HG02798 (cell line): ENCODE results near the gene CEP89.
"Not testable (repeated sequence)": the region's sequence is repeated elsewhere in the genome, so short reads cannot be mapped to it uniquely, and the experiment has no call there.

Source experiments
- ATAC-seq: cut with Tn5 transposase; IDR thresholded peaks from one replicate; pipeline ENCODE4 v1.9.1; 2021; ENCODE audit warnings: mild to moderate bottlenecking; ENCODE audit not compliant: unreplicated experiment, poor library complexity

The CEP89 gene

GRCh38 chr19:32857584-32857983, 114.2 kb downstream of the CEP89 start:
- no peak for ATAC-seq

- ATAC-seq, result not testable (repeated sequence)
Observed at GRCh38 chr19:32856818-32857217, 114.9 kb downstream of the CEP89 start.

- ATAC-seq, result no peak
Observed at GRCh38 chr19:32852216-32852615, 119.5 kb downstream of the CEP89 start.

- ATAC-seq, result not testable (repeated sequence)
Observed at GRCh38 chr19:32848035-32848434, 123.7 kb downstream of the CEP89 start.

DNA sequence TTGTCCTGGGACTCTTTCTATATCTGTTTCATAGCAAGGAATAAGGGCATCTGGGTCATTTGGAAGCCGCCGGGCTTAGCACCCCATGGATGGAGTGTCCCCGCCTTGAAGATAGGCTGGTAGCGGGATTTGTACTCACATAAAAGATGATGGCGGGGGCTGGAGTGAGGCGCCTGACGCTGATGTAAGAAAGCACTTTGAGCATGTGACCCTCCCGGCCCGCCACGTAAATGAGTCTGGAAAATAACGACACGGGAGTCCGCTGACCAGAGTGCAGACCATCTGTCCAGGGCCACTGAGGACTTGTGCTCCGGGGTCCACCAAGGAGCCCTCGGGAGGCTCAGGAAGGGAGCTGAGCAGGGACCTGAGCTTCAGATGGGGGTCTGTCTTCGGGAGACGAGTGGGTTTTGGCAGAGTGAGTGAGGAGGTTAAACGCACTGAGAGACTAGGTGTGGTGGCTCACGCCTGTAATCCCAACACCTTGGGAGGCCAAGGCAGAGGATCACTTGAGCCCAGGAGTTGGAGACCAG, 128.0 kb downstream of the CEP89 start:
- no peak for ATAC-seq

- ATAC-seq, result no peak
Observed at GRCh38 chr19:32842061-32842460, 129.7 kb downstream of the CEP89 start.

DNA sequence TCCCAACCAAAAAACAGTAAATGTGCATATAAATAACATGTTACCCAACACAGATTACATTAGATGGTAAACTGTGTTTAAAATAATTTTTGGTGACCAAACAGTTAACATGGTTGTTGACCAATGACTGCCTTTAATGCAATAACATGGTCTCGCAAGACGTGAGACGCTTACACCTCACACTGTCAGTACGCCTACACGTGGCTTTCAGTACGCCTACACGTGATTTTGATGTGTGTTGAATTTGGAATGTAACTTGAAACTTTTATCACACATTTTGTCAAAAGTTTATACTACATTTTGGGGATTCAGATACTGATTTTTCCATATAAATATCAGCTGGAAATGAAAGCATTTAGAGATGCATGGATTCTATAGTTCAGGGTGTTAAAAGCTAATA, 134.2 kb downstream of the CEP89 start:
- ATAC-seq, result no peak

DNA sequence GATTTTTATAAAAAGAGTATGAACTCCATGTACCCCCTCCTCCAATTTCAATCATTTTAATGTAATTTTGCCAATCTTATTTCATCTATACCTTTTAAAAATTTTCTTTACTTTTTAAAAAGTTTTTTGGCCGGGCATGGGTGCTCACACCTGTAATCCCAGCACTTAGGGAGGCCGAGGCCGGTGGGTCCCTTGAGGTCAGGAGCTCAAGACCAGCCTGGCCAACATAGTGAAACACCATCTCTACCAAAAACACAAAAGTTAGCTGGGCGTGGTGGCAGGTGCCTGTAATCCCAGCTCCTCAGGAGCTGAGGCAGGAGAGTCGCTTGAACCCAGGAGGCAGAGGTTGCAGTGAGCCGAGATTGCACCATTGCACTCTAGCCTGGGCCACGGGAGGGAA, 138.4 kb downstream of the CEP89 start:
- ATAC-seq, result not testable (repeated sequence)

GRCh38 chr19:32832825-32833224, 138.9 kb downstream of the CEP89 start:
- ATAC-seq, result not testable (repeated sequence)

- ATAC-seq, result not testable (repeated sequence)
Observed at GRCh38 chr19:32832094-32832493, 139.7 kb downstream of the CEP89 start.

DNA sequence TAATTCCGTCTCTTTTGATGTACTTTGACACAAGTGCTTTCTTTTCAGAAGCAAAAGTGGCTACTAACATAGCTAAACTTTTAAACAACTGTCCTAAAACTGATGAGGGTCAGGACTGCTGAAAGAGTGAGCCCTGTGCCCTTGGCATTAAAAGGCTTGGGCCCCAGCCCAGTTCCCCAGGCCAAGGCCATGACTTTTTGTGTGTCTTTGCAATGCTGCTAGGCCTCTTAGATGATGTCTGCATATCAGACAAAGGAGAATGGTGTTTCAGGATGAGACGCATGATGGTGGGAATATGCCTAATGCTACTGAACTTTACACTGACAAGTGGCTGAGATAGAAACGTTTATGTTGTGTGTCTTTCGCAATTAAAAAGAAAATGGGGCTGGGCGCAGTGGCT, 140.1 kb downstream of the CEP89 start:
- ATAC-seq, result no peak

GRCh38 chr19:32830231-32831014, 141.3 kb downstream of the CEP89 start:
- no peak for ATAC-seq

DNA sequence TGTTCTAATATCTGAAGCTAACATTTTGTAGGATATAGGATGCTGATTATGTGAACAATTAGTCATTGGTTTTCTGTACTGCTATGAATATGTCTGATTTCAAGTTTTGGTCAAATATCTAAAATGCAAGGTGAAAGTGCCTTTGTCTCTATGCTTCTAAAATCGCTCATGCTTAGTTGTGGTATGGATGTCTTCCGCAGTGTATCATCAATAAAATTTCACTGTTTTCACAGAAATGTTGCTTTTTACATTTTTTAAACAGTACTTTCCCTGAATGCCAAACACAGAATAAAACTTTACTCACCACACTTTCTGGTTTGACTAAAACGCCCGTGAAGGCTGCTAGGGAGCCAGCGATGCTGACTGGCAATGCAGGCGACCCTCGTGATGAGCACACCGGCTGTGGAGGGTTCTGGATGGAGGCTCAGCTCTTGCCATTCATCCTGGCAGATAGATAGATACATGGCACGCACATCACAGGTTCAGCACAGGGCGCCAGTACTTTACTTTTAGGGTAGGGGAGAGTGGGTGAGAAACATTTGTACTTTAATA, 142.3 kb downstream of the CEP89 start:
- no peak for ATAC-seq

DNA sequence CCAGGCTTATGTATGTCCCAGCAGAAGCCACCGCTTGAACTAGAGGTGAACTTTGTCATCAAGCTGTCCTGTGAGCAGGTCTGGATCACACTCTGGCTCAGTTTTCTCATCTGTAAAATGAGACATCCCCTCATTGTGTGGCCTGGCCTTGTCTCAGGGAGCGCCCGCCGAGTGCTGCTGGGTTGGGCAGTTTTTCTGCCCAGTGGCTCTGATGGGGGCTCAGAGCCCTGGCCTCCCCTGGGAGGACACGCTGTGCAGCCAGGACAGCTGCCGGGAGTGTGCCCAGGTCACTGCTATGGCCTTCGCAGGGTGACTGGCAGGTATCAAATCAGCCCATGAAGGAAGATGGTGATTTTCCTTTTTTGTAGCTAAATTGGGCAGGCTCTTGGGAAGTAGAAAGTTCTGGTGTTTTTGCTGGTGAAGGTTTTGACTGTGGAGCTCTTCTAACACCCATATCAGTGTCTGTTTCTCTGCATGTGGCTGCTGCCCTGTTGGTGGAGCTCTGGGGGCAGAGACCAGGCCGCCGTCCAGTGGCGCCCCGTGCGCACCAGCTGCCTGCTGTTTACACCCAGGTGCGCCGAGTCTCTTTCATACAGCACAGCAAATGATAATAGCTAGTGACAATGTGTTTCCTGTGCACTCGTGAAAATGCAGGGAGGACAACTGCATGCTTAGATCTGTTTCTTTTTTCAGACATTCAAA, 143.0 kb downstream of the CEP89 start:
- ATAC-seq, result no peak

- ATAC-seq, result no peak
Observed at GRCh38 chr19:32828139-32828538, 143.6 kb downstream of the CEP89 start.
